Endometrial microvascular endothelial cells (primary cell): ENCODE data around the gene LRFN3. TPM values are rescaled to one million over a fixed set of nuclear protein-coding genes. Genes with fewer than 3 reads are reported as not detected.
"Not testable (repeated sequence)": the region's sequence is repeated elsewhere in the genome, so short reads cannot be mapped to it uniquely, and the experiment has no call there.

Experiments used
- in situ Hi-C: cut with HindIII; loops from 2 replicates; pipeline ENCODE4 v1.10.0; 2017; ENCODE audit warnings: low sequenced_read_pairs, low pct_unique_long_range_greater_than_20kb; ENCODE audit errors: inconsistent ontology term
- total RNA-seq: library from RNA; depleted of rRNA; stranded (reverse); fragments of >200 nt; gene quantifications from one replicate; pipeline ENCODE4 v1.2.3, GENCODE V29; 2015; ENCODE audit errors: inconsistent ontology term

LRFN3 gene
- total RNA-seq, 1 donor from 2014 or later: 2.5 TPM

DNA sequence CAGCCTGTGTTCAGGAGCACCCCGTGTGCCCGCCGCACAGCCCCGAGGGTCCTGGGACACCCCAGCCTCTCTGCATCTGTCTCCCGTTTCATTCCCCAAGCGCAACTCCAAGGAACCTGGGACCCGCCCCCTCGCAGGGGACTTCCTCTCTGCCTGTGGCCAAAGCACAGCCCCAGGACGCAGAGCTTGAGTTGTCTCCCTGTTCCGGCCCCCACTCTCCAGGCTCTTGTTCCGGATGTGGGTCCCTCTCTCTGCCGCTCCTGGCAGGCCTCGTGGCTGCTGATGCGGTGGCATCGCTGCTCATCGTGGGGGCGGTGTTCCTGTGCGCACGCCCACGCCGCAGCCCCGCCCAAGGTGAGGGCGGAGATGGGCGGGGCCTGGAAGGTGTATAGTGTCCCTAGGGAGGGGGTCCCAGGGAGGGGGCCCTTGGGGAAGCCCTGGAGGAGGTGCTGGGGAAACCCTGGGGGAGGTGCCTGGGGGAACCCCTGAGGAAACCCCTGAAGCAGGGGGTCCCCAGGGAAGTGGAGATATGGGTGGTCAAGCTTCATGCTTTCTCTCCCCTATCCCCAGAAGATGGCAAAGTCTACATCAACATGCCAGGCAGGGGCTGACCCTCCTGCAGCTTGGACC, 32.5 kb upstream of the LRFN3 start:
- in situ Hi-C loops: no loop called here

DNA sequence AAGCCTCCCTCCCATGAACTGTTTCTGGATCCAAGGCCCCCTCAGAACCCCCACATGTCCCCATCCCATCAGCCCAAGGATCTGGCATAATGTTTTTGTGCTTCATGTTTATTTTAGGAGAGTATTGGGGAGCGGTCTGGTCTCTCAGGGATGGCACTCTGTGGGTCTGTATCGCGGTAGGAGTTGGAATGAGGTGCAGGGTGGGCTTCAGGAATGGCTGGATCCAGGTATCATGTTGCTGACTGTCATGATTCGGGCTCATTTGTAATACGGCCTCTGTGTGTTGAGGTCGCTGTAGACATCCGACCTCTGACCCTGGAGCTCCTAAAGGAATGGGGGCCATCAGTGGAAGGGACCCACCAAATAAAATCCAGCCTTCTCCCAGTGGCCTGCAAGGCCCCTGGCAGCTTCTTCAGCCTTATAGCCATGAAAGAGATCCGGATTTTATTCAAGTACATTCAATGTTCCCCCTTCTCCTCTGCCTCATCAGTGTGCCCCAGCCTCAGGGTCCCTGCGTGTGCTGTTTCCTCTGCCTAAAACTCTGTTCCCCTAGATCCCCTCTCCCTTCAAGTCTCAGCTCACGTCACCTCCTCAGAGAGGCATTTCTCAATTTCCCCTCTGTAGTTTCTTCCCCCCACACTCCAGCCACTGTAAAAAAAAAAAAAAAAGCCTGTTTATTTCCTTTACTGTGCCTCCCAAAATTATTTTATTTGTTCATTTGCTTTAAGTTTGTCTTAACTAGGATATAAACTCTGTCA, 31.7 kb upstream of the LRFN3 start:
- in situ Hi-C loops: no loop called here

DNA sequence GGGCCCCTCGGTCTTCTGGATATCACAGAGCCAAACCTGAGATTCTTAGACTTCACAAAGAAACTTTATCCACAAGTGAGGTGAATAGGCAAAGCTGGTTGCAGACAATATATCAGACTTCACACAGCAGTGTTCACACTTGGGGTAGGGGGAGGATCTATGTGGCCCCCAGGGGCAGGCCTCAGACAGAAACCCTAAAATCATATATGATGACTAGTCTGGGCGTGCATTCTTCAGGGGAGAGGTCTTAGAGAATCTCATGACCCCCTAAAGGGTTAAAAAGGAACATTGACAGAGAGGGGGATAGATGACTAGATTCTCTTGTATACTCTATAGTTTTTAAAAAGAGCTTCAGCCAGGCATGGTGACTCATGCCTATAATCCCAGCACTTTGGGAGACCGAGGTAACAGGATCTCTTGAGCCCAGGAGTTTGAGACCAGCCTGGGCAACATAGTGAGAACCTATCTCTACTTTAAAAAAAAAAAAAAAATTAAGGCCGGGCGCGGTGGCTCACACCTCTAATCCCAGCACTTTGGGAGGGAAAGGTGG, 30.9 kb upstream of the LRFN3 start:
- in situ Hi-C loops: no loop called here

DNA sequence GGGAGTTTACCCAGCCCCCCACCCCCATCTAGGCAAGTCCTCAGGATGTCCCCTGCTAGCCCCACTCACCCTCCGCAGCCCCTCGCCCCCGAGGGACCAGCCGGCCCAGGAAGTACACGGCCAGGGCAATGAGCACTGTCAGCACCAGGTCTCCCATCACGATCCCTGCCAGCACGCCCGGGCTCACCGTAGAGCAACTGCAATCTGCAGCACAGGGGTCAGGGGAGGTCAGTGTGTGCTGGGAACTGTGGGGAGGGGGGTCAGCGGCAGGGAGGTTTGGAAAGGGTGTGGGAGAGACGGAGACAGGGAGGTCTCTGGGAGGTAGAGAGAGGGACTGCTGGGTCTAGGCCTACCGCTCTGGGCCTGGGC, 28.8 kb upstream of the LRFN3 start:
- in situ Hi-C loops: no loop called here

DNA sequence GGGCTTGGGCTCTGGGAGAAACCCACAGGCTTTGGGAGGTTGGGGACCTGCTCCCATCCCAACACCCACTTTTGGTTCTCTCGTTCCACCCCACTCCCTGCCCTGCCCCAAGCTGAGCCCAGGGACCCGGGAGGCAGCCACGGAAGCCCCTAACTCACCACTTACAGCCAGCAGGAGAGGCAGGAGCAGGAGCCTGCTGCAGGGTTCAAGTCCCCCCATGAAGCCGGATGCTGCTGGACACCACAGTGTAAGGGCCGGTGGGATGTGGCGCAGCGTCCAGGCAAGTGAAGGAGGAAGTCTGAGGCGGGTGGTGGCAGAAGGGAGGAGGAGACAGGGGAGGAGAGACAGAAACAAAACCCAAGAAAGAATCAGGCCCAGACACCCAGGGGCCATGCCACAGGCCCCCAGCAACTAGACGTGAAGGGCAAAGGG, 28.1 kb upstream of the LRFN3 start, which contains the start of gene TYROBP:
Gene TYROBP (minus strand): TSS at position 286 of the 432 bp plus-strand sequence. CDS start 67 bp downstream, at position 219.
- in situ Hi-C loops: no loop called here

DNA sequence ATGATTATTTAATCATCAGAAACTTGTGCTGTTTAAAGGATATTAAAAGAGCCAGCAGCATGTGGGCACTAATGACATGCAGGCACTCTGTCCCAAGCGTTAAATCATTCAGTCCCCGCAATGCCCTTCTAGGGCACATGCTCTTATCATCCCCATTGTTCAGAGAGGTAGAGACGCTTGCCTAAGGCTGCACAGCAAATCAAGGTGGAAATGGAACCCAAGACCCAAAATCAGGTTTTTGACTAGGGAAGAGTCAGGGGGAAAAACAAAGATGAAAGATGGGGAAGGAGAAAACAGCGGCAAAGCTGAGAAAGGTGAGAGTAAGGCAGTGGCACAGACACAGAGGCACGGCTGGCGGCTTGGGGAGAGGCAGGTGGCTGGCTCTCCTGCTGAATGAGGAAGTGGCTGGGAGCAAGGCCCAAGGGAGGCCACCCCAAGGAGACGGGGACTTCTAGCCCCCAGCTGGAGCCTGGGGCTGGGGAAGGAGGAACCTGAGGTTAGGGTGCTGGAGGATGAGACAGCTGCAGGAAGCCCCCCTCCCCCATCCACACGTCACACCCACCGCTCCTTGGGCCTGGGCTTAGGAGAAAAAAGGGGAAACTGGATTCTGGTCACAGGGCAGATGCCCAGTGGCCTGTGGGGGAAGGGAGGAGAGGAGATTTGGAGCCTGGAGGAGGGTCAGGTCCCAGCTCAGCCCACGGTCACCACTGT, 27.0 kb upstream of the LRFN3 start:
- in situ Hi-C loops: no loop called here

DNA sequence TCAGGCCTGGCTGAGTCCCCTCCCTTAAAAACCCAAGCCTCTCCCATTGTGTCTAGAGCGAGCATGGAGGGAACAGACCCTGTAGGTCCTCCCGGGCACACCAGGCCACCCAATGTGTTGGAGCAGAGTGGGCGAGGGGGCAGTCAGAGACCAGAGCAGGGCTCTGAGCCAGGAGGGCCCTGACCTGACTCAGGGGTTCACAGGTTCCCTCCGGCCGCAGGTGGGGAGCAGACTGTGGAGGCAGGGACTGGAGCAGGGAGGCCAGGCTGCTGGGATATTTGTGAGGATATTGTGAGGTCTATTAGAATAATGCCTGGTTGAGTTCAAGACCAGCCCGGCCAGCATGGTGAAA, 26.5 kb upstream of the LRFN3 start:
- in situ Hi-C loops: no loop called here

DNA sequence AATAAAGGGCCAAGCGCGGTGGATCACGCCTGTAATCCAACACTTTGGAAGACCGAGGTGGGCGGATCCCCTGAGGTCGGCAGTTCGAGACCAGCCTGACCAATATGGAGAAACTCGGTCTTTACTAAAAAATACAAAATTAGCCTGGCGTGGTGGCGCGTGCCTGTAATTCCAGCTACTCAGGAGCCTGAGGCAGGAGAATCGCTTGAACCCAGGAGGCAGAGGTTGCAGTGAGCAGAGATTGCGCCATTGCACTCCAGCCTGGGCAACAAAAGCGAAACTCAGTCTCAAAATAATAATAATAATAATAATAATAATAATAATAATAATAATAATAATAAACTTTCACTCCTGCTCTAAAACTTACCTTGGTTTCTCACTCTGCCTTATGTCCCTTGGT, 25.8 kb upstream of the LRFN3 start:
- in situ Hi-C loops: not testable (repeated sequence)

DNA sequence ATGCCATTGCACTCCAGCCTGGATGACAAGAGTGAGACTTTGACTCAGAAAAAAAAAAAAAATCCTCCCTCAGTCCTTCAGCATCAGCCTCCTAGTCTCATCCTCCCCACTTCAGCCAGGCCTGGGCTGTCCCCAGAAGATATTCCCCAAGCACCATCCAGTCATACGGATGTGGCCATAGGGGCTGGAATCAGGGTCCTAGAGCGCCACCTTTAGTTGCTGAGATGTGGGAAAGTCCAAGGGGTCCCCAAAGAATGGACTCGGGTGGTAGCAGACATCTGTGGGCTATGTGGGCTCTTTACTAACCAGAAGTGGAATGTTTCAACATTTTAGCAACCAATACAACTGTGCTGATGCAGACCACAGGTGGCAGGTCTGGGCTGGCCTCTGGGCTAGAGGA, 25.0 kb upstream of the LRFN3 start:
- in situ Hi-C loops: no loop called here

DNA sequence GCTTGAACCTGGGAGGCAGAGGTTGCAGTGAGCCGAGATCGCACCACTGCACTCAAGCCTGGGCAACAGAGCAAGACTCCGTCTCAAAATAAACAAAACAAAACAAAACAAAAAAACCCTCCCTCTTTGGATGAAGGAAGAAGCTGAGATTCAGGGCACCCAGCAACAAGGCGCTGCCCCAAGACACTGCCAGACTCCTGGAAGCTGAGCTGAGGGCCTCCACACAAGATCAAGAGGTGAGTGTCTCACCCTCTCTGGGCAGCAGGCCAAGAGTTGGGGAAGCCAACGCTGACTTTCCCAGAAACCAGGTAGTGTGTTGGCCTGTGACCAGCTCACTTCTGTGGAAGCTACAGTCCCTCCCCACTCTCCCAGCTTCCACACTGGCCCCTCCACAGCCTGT, 24.4 kb upstream of the LRFN3 start:
- in situ Hi-C loops: no loop called here

DNA sequence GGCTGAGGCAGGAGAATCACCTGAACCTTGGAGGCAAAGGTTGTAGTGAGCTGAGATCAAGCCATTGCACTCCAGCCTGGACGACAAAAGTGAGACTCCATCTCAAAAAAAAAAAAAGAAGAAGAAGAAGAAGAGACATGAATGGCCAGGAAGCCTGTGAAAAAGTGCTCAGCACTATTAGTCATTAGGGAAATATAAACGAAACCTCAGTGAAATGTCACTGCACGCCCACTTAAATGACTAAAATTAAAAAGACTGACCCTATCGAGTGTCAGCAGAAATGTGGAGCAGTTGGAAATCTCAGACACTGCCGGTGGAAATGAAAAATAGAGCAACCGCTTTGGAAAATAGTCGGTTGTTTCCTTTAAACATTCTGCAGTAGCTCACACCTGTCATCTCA, 22.6 kb upstream of the LRFN3 start:
- in situ Hi-C loops: no loop called here

DNA sequence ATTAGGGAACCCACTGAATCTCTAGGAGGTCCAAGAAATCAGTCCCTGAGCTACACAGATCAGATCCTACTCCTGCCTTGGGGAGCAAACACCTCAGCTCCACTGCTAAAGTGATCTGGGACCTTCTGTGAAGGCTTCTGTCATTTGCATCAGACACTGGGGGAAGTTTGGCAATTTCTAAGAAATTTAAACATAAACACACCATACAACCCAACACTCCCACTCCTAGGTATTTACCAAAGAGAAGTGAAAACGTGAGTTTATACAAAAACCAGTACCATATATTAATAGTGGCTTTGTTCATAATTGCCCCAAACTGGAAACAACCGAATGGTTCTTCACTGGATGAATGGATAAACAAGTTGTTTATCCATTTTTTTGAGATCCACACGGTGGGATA, 20.7 kb upstream of the LRFN3 start:
- in situ Hi-C loops: no loop called here

DNA sequence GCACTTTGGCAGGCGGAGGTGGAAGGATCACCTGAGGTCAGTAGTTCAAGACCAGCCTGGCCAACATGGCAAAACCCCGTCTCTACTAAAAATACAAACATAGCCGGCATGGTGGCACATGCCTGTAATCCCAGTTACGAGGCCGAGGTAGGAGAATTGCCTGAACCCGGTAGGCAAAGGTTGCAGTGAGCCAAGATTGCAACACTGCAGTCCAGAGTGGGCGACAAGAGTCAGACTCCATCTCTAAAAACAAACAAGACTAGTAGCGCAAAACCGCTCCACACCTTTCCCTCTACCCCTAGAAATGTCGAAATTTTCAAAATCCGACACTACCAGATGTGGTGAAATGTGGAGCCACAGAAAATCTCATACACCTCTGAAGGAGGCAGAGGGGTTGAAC, 16.9 kb upstream of the LRFN3 start:
- in situ Hi-C loops: no loop called here

DNA sequence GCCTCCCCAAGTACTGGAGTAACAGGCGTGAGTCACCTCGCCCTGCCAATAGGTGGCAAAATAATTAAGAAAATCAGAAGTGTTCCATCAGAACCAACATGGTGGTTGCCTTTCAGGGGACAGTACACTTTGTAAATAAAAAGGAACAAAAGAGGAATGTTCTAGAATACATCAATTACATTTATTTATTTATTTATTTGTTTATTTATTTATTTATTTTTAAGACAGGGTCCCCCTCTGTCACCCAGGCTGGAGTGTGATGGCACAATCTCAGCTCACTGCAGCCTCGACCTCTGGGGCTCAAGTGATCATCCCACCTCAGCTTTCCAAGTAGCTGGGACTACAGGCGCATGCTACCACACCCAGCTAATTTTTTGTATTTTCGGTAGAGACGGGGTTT, 15.2 kb upstream of the LRFN3 start:
- in situ Hi-C loops: no loop called here

DNA sequence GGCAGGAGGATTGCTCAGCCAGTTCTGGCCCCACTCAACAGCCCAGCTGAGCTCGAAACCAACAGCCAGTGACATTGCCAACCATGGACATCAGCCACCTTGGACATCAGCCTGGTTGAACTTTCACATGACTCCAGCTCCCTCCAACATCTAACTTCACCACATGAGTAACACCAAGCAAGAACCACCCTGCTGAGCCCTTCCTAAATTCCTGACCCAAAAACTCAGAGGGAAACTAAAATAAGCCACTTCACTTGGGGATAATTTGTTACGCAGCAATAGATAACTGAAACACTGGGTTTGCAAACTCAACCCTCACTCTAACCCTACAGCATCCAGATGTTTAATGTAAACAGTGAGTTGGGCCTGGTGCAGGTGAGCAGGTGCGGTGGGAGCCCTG, 10.7 kb upstream of the LRFN3 start:
- in situ Hi-C loops: no loop called here

DNA sequence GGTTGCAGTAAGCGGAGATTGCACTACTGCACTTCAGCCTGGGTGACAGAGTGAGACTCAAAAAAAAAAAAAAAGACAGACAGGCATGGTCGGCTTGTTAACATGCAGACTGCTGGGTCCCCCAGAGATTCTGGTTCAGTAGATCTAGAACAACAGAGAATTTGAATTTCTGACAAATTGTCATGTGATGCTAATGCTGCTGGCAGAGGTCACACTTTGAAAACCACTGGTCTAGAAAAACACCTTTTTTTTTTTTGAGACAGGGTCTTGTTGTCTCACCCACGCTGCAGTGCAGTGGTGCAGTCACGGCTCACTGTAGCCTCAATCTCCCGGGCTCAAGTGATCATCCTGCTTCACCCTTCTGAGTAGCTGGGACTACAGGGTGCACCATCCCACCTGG, 7.7 kb upstream of the LRFN3 start:
- in situ Hi-C loops: no loop called here

DNA sequence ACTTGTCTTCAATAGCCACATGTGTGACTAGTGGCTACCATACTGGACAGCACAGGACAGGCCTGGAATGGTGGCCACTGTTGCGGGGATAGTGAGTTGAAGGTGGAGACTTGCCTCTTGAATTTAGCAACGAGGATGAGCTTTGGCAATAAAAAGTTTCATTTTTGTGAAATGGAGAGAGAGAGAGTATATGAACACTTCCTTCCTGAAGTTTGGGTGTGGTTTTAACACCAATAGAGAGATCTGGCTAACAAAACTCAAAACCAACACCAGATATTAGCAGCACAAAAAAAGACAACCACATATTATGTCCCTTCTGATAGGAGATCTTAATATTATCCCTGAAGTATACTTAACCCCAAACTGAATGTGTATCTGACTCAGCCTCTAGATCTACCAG, 6.3 kb upstream of the LRFN3 start:
- in situ Hi-C loops: no loop called here

DNA sequence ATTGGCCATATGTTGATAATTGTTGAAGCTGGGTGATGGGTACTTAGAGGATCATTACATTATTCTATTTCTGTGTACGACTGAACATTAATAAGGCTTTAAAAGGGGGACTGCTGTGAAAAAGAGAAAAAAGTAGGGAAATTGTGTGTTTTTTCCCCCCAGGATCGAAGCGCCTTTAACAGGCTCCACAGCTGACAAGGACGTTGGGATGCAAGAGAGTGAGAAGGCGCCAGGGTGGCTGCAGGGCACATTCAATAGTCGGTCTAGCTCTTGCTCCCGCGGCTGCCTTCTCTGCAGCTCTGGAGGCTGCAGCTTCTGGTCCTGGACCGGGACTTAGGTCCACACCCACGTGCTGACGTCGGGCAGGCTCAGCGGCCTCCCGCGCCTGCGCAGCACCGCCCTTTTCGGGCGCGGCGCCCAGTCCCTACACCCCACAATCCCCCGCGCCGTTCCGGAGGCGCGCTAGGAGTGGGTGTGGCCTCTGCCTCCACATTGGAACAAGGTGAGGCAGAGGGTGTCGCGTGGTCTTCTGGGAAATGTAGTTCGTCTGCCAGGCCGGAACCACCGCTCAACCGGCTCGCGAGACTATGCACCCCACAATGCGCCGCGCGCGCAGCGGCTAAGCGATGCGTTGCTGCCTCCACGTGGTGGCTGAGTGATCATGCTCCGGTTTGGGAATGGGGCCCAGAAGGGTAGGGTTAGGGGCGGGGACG, 4.9 kb upstream of the LRFN3 start:
- in situ Hi-C loops: no loop called here

DNA sequence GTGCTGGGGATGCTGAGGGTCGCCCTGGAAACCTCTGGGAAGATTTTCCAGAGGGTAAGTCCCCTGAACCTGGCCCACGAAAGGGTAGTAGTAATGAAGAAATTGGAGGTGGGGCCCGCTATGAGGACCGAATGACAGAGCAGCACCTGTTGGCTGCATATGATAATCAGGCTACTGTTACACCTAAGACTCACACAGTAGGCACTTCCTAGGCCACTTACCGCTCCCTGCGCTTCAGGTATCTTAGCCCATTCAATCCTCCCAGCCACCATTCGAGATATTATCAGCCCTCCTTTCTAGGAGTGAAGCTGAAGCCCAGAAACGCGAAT, 4.3 kb upstream of the LRFN3 start:
- in situ Hi-C loops: no loop called here
